Stimulated activated CD8-positive, alpha-beta memory T cell treated with anti-CD3 and anti-CD28 coated beads, Interleukin-2, amount 100 ng/mL, for 1 hour (primary cell): ENCODE results near the gene THAP10.
"Not testable (repeated sequence)": the region's sequence is repeated elsewhere in the genome, so short reads cannot be mapped to it uniquely, and the experiment has no call there.

Source experiments
- DNase-seq, 2 donors: peaks; one replicate each; pipeline ENCODE4 v3.0.0-alpha.2; 2020; ENCODE audit warnings: low read depth in 2 of 2

The THAP10 gene

DNA sequence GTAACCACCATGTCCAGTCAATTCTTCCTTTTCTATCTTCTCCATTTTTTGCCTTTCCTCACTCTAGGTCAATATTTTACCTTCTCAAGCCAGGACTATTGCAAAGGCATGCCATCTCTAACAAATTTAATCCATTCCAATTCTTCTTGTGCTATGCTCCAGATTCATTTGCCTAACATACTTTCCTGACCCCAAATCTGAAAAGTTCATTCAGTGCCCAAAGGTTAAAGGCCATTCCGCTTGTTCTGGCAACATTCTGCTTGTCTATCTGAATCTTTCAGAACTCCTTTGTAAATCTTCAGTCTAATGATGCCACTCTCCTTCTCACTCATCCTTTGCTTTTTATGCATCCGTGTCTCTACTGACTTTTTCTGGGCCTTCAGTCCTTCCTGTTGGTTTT is 15.6 kb downstream of the THAP10 start:
- DNase-seq = no peak

DNA sequence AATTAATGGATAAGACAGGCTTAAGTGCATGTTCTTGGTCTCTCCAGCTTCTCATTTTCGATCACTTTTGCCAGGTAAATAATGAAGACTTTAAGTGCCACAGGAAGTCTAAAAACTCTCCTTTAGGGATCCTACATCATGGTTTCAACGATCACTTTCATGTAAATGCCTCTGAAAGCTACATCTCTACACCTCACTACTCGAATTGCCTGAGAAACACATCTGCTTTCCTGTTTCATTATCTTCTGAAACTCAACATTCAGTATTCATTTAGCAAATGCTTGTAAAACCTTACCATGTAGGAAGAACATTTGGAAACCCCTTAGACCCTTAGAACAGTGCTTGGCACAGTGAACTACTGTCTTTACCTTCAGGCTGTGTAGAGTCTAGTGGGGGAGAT is 16.2 kb downstream of the THAP10 start:
- no peak for DNase-seq

DNA sequence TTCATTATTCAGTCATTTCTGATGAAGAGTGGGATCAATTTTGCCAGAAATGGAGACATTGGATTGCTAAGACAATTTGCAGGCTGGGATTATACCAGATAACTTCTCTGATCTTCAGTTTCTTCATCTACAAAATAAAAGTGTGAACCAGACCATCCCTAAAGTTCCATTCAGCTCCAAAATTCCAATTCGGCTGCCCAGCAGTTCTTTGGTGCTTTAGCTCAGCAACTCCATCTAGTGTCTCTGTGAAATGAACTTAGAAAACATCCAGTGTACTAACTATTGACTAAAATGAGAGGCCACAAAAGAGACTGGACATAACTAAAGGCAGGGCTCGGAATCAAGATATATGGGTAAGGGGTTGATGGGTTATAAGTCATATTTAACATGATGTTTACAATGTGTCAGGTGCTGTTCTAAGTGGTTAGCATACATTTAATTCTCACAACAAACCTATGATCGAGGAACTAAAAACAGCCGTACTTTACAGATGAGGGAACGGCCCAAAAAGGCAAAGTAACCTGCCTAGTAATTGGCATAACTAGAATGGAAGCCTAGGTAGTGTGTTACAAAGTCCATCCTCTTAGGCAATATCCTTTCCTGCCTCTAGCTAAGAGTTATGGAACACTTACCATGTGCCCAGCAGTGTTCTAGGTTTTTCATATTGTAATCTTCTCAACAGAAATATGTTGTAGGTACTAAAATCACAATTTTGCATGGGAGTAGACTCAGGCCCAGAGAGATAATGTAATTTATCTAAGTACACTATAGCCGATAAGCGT is 17.0 kb downstream of the THAP10 start:
- DNase-seq = no peak

DNA sequence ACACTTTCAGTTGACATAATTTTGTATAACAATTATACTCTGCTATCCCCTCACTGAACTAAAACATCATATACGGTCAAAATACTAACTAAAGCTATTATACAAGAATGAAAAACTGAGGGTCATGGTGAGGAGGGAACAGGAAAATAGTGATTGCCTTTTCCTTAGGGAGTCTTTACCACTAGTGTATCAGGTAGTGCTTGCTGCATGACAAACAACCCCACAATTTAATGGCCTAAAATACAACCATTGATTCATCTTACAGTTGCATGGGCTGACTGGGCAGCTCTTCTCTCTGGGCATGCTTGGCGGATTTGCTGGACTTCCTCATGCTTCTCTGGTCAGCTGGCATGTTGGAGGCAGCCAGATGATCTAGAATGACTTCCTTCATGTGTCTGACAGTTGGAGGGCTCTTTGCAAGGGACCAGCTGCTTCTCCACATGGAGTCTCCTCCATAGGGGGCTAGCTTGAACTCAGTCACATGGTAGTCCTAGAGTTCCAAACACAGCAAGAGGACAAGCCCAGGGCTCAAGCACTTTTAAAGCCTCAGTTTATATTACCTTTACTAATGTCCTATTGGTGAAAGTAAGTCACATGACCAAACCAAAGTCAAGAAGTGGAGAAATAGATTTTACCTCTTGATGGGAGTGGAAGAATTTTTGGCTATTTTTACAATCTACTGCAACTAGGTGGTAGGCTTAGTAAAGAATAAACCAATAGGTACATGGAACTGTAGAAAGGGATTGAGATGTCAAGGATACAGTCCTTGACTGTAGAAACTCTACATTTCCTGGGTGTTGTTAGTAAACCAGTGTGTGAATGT is 18.8 kb downstream of the THAP10 start:
- no peak for DNase-seq

DNA sequence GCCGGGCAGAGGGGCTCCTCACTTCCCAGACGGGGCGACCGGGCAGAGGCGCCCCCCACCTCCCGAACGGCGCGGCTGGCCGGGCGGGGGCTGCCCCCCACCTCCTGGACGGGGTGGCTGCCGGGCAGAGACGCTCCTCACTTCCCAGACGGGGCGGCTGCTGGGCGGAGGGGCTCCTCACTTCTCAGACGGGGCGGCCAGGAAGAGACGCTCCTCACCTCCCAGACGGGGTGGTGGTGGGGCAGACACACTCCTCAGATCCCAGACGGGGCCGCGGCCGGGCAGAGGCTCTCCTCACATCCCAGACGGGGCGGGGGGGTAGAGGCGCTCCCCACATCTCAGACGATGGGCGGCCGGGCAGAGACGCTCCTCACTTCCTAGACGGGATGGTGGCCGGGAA is 20.7 kb downstream of the THAP10 start:
- not testable (repeated sequence) for DNase-seq

DNA sequence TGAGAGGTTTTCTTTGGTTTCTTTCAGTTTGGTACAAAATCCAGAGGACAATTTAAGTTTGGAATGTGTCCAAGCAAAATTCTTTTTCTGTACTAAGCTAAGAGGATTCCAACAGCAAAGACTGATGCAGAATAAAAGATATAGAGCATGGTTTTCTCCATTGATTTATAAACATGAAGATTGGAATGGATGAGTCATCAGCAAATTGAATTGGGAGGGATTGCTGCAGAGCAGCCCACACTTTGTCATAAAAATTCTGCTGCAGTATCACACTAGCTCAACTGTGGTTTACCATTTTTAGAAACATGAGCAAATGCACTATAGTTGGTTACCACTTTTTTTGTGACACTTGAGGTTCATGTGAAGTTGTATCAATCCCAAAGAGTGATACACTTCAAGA is 22.2 kb downstream of the THAP10 start:
- no peak for DNase-seq

DNA sequence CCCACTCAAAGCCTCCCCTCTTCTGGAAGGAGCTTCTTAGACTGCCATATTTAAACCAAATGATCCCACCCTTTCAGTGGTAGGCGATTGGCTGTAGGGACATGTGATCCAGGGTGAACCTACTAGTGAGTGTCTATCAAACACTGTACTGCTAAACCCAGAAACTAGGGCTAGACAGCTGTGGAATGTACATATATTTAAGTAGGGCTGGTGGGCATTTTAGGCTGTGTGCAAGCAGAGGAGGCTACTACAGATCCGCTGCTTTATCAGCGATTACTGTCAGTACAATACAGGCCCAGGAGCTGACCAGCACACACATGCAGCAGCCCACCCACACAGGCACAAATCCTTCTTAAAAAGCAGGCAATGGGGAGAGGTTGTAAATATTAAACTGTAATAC is 22.9 kb downstream of the THAP10 start:
- DNase-seq = no peak

DNA sequence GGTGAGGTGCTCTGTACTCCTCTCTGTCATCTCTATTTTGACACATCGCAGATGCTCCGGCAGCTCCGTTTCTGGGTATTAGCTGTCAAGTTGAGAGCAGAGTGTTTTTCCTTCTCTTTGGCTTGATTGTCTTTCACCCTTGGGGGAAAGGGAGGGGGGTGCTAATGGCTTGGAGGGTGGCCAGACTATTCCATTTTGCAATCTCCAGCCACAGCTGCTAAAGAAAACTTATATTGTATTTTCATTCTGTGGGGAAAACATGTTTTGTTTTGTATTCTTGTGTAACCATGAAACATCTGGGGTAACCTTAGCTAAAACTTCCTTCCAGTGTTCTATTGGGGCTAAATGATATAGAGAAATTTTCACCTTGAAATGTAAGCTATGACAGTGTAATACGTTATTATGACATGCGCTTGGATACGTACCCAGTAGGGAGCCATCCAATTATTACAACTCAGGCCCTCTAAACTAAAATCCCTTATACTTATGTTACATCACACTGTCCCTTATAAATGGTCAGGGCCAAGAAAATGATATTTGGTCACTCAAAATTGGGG is 24.2 kb downstream of the THAP10 start:
- no peak for DNase-seq

DNA sequence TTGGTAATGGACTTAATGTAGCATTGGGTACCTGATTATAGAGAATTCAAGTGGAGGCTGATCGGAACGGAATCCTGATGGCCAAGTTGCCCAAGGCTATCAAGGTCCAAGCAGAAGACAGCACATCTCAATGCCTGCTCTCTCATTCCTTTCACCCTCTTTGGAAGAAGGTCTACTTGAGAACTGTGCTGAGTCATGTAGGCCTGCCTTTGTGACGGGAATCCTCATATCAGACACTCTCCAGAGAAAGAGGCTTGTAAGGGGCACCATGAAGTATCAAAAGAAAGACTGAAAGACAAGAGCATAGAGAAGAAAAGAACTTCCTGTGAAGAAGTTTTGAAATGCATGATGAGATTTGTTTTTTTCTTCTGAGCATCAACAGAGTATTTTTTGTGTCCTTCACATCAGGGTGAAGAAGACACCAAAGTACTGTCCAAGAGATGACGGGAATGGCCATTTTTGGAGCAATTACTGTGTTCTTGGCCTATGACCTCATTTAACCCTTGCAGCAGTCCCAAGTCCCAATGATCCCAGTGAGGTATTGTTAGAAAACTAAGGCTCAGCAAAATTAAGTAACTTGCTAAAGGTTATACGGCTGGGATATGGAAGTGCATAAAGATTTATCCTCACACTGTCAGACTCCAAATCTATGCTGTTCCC is 25.1 kb downstream of the THAP10 start:
- no peak for DNase-seq

DNA sequence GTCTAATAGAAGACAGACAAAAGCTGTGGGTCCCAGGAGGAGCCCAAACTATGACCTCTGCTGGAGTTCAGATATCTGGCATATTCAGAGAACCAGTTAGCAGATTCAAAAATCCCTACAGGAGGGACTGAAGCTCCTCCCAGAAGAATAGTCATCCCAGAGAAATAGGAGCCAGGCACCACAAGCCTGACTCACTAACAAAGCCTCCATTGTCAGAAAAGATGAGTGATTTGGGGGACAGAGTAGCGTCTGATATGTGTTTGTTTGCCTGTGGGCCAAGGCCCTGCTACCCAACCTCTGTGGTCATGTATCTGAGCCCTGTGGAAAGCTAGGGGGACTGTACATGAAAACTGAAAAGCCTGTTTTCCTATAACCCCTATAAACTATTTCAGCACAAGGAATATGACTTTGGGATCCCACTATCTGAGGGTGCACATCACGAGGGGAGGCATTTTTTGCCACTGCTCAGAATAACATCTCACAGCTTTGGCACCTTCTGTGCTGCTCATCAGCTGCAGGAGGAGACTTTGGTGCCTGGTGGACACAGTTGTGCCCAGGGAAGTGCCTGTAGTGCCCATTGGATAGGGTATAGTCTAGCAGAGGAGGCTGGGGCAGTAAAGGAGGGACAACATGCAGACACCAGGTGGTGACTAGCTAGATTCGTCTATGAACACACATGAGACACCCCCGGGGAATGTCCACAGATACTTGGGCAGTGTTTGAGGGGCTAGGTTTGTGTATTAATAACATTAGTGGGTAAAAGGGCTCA is 28.6 kb downstream of the THAP10 start:
- no peak for DNase-seq

DNA sequence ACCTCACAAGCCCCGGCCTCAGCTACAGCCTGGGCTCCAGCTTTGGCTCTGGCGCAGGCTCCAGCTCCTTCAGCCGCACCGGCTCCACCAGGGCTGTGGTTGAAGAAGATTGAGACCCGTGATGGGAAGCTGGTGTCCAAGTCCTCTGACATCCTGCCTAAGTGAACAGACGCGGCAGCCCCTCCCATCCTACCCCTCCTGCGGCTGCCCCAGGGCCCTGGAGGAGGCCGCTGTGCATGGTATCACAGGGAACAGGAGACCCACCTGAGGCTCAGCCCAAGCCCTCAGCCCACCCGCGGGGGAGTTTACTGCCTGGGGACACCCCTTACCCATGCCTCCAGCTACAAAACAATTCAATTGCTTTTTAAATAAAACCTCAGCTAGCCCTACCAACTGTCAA is 32.2 kb downstream of the THAP10 start:
- no peak for DNase-seq

DNA sequence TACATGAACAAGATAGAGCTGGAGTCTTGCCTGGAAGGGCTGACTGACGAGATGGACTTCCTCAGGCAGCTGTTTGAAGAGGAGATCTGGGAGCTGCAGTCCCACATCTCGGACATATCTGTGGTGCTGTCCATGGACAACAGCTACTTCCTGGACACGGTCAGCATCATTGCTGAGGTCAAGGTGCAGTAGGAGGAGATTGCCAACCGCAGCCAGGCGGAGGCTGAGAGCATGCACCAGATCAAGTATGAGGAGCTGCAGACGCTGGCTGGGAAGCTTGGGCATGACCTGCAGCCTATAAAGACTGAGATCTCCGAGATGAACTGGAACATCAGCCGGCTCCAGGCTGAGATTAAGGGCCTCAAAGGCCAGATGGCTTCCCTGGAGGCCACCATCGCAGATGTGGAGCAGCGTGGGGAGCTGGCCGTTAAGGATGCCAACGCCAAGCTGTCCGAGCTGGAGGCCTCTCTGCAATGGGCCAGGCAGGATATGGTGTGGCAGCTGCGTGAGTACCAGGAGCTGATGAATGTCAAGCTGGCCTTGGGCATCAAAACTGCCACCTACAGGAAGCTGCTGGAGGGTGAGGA is 32.8 kb downstream of the THAP10 start:
- DNase-seq = no peak

DNA sequence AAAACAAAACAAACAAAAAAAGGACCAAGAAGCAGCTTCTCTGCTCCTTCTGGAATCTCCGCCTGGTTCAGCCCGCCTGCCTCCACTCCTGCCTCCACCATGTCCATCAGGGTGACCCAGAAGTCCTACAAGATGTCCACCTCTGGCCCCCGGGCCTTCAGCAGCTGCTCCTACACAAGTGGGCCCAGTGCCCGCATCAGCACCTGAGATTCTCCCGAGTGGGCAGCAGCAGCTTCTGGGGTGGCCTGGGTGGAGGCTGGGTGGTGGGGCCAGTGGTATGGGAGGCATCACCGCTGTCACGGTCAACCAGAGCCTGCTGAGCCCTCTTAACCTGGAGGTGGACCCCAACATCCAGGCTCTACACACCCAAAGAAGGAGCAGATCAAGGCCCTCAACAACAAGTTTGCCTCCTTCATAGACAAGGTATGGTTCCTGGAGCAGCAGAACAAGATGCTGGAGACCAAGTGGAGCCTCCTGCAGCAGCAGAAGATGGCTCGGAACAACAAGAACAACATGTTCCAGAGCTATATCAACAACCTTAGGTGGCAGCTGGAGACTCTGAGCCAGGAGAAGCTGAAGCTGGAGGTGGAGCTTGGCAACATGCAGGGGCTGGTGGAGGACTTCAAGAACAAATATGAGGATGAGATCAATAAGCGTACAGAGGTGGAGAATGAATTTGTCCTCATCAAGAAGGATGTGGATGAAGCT is 33.5 kb downstream of the THAP10 start:
- DNase-seq = not testable (repeated sequence)

DNA sequence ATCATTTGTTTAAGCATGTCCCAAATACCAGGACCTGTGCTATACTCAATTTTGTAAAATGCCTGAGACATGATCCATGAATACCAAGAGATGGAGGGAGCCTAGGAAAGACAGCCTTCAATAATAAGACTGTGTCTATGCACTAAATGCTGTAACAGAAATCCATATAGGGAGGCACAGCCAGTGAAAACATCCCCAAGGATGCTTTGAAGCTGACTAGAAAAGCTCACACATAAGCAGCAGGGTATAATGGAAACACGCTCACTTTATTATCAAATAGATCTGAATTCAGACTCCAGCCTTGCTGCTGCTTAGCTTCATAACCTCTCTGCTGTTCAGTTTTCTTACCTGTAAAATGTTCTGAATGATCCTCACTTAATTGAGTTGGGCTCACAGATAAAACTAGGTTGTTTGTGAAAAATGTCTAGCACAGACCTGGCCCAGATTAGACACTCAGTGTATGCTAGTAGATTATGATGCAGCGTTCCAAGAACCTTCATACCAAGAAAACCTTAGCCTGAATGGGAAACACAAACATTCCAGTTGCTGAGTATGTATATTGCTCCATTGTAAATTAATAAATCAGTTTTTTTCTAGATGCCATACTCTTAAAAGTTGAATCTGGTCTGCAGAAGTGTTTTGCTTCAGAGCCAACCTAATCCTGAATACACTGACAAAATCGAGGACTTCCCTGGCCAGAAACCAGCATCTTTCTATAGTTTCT is 34.5 kb downstream of the THAP10 start:
- DNase-seq = no peak

DNA sequence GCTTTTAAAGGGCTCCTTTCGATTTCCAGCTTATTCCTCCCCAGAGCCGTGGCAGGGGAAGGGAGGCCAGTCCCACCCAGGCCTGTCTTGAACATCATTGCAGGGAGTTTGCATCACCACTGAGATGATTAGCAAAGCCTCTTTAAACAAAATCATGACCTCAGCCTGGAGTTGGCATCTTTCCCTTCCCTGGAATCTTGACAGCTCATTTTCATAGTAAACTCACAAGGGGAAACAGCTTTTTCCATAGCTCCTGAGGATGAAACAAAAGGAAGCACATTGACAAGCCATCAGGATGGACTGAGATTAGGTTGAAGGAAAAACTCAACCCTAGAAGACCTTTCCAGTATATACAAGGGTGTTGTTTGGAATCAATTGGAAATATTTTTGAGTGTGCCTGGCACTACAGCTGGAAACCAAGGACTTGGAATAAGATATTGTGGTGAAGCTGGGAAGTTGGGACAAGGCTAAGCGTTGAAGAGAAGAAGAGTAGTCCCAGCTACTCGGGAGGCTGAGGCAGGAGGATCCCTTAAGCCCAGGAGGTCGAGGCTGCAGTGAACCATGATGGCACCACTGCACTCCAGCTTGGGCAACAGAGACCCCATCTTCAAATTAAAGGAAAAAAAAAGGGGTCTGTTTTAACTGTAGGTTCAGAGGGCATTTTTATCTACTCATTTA is 35.2 kb downstream of the THAP10 start:
- no peak for DNase-seq

DNA sequence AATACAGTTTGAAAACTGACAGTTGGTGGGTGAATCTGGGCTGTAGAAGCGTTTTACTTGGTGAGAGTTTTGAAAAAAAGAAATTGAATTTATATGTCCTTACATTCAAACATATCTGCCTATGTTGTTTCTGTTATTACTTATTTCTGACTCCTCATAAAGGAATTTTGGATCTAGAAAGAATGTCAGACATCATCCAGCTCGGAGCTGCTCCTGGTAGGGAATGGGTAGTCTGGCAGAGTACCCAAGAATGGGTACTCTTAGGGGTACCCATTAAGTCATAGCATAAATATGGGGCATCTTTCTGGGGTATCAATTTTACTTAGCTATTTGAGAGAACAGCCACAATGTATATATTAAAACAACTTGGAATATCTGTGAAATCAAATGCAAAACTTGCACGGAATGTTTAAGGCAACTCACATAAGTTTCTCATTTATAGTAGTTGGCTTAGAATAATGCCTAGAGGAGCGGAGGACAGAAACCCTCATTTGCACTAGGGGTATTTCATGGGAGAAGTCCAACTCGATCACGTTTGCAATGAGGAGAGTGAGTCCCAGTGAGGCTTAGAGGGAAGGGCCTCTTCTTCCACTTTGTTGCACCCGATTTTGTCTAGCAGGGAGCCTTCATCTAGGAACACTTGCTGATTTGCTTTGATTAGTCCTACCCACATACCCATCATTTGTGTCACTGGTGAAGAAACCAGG is 35.9 kb downstream of the THAP10 start:
- no peak for DNase-seq

DNA sequence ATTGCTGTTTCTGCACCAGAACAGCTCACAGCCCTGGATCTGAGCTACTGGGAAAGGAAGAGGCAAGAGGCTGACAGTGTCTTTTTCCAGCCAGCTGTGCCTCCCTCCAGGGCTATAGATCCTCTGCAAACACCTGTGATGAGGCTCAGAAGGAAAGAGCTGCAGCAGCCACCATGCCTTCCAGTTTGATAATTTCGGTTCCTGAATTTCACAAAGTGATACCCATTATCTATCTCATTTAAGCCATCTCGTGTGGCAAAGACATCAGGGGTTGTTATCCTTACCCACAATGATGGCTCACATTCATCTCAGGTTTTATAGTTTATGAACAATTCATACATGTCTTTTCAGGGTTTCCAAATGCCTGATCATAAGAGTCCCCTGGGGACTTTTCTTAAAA is 36.5 kb downstream of the THAP10 start:
- no peak for DNase-seq

DNA sequence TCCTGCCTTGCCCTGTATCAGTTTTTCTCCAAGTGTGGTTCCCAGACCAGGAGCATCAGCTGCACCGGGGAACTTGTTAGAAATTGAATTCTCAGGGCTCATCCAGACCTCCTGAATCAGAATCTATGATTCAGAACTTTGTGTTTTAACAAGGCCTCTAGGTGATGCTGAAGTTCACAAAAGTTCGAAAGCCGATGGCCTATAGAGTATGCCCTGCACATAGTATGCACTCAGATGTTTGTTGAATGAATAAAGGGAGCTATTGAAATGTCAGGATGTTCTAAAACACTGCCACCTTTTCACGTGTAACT is 37.6 kb downstream of the THAP10 start:
- DNase-seq = no peak
